ENCODE data around the gene SNX6. TPM values are rescaled to one million over a fixed set of nuclear protein-coding genes. Genes with fewer than 3 reads are reported as not detected.
A peak's percentile ranks its signal among the peaks of the same experiment; 100 is the strongest.
"Not testable (repeated sequence)": the region's sequence is repeated elsewhere in the genome, so short reads cannot be mapped to it uniquely, and the experiment has no call there.

SNX6 gene
- total RNA-seq, 1 experiment from 2014 or later: 141 TPM

- DNase-seq (ENCODE audit: low read depth): not testable (repeated sequence)
Observed at GRCh38 chr14:34634360-34634771, 4.4 kb upstream of the SNX6 start.

DNA sequence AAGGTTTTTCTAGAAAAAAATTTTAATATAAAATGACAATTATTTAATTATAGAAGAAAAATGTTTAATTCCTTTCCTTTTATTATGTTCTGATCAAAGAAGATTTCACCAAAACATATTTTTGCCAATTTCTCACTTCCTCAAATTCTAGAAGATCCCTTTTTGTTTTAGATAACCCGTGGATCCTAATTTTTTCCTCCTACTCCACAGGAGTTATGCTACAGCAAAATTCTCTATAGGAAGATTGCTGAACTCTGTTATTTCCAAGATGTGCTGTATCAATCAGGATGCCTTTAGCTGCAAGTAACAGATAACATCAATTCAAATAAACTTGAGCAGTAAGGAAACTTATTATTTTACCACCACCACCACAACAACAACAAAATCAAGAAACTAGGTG, 3.8 kb upstream of the SNX6 start:
- no peak for DNase-seq (ENCODE audit: low read depth)

GRCh38 chr14:34632411-34632978, 2.5 kb upstream of the SNX6 start:
- no peak for DNase-seq (ENCODE audit: low read depth)

GRCh38 chr14:34629344-34629656, 648 bp downstream of the SNX6 start:
- DNase-seq (ENCODE audit: low read depth): no peak

DNA sequence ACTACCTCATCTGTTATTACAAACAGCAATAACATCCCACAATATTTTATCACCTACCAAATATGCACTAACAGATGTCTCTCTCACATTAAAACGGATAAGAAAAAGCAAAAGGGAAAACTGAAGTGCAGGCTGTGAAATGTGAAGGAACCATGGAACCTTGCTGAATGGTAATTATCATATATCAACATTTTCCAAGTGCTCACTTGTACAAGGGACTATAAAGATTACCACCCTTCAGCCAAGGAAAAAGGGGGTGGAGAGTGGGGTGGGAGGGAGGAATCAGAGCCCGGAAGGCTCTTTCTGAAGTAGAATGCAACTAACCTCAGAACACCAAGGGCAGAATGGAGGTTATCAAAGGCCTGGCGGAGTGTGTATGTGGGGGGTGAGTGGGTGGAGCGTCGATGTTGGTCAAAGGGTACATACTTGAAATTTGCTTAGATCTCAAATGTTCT, 1.2 kb downstream of the SNX6 start:
- peak; percentile 36 for DNase-seq (ENCODE audit: low read depth)

DNA sequence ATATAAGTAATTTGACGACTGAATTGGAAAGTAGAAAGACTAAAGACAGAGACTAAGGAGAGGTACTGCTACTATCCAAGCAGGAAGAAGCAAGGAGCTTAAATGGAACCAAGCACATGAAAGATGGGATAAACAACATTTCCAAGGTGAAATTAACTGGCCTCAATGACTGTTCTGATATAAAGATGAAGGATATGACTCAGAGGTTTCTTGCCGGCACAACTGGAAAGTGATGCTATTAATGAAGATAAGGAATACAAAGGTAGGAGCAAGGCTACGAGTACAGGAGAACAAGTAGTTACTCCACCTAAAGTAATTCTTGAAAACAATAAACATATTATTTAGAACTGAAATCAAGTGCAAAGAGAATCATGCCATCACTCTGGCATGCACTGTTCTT, 6.4 kb downstream of the SNX6 start:
- DNase-seq (ENCODE audit: low read depth): no peak

GRCh38 chr14:34620839-34621238, 9.1 kb downstream of the SNX6 start:
- no peak for DNase-seq (ENCODE audit: low read depth)

GRCh38 chr14:34620115-34620514, 9.8 kb downstream of the SNX6 start:
- DNase-seq (ENCODE audit: low read depth): no peak

DNA sequence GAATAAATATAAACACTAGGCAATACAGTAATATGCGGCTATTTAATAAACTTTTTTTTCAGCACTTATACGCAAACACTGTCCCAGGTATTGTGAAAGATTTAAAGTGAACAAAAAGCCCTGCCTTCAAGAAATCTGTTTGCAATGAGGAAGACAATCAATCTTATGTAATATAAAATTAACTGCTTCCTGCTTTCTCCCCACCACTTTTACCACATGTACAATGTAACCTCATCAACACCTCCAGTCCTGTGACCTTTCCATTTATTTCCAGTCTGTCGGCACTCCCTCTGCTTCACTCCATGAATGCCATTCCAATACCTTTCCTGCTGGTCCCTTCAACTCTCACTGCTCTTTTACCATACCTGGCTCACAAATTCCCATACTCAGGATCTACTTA, 10.5 kb downstream of the SNX6 start:
- no peak for DNase-seq (ENCODE audit: low read depth)

GRCh38 chr14:34616360-34616759, 13.6 kb downstream of the SNX6 start:
- DNase-seq (ENCODE audit: low read depth): no peak

GRCh38 chr14:34615507-34615906, 14.4 kb downstream of the SNX6 start:
- no peak for DNase-seq (ENCODE audit: low read depth)

DNA sequence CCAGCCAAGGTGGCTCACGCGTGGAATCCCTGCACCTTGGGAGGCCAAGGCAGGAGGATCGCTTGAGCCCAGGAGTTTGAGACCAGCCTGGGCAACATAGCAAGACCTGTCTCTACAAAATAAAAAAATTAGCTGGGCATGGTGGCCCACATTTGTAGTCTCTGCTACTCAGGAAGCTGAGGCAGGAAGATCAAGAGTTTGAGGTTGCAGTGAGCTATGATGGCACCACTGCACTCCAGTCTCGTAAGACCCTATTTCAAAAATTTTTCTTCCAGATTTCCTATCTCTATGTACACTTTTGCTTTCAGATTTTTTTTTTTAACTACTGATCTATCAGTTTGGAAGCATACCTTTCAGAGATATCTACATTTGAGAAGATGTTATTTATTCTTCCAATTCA, 15.3 kb downstream of the SNX6 start:
- no peak for DNase-seq (ENCODE audit: low read depth)

DNA sequence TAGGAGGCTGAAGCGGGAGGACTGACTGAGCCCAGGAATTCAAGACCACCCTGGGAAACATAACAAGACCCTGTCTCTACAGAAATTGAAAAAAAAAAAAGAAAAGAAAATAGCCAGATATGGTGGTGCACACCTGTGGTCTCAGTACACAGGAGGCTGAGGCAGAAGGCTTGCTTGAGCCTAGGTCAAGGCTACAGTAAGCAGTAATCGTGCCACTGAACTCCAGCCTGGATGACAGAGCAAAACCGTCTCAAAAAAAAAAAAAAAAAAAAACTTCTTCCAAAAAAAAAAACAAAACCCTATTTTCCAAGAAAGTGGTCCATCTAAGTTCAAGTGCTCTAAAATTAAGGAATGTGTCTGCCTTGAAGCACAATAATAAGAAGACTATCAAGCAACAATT, 19.8 kb downstream of the SNX6 start:
- DNase-seq (ENCODE audit: low read depth): no peak

DNA sequence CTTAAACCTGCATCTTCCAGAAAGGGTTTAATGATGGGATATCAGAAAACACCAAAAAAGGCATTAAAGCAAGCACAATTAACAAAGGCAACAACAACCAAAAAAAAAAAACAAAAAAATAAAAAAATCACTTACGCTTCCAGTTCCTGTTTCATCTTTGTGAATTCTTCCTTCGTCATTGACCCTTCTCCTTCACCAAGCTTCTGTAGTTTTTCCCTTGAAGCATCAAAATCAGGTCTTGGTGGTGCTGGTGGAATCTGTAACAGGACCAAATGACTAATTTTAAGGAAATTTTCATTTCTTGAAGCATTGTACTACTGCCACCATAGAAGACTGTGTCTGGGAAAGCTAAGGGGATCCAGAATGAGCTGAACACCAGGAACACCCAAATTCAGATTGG, 24.5 kb downstream of the SNX6 start:
- DNase-seq (ENCODE audit: low read depth): no peak

DNA sequence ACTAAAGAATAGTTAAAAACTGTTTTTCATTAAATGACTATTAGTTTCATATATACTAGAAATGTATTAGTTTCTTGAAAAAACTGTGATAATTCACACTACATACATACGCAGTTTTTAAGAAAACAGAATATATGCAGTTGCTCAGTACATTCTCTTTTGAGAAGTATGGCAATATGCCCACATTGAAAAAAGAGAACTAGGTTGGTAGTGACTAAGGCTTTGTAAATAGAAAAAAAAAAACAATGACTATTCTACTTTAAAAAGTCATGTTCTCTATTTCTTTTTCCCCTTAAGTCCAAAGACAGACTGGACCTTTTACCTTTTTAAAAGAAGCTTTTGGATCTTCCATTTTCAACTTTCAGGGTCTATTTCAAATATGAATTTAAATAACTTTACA, 25.0 kb downstream of the SNX6 start:
- DNase-seq (ENCODE audit: low read depth): no peak

- DNase-seq (ENCODE audit: low read depth): no peak
Observed at GRCh38 chr14:34596891-34597290, 33.1 kb downstream of the SNX6 start.

DNA sequence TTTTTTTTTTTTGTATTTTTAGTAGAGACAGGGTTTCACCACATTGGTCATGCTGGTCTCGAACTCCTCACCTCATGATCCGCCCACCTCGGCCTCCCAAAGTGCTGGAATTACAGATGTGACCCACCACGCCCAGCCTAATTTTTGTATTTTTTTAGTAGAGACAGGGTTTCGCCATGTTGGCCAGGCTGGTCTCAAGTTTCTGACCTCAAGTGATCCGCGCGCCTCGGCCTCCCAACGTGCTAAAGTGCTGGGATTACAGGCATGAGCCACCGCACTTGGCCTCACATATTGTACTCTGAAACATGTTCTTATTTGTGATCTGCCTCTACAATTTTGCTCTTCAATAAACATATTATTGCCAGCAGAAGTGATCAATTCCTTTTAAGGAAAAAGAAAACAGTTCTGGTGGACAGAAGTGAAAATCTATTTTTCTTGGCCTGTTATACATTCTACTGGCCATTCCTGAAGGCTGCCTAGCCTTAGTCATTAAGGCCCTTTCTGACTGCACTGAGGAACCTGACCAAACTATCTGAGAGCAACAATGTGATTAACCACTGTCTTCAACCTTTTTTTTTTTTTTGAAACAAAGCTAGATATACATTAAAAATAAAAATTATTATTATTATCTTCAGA, 36.1 kb downstream of the SNX6 start:
- no peak for DNase-seq (ENCODE audit: low read depth)

GRCh38 chr14:34592623-34593022, 37.3 kb downstream of the SNX6 start:
- DNase-seq (ENCODE audit: low read depth): no peak

- no peak for DNase-seq (ENCODE audit: low read depth)
Observed at GRCh38 chr14:34583525-34583924, 46.4 kb downstream of the SNX6 start.

GRCh38 chr14:34582117-34582680, 47.7 kb downstream of the SNX6 start:
- no peak for DNase-seq (ENCODE audit: low read depth)

DNA sequence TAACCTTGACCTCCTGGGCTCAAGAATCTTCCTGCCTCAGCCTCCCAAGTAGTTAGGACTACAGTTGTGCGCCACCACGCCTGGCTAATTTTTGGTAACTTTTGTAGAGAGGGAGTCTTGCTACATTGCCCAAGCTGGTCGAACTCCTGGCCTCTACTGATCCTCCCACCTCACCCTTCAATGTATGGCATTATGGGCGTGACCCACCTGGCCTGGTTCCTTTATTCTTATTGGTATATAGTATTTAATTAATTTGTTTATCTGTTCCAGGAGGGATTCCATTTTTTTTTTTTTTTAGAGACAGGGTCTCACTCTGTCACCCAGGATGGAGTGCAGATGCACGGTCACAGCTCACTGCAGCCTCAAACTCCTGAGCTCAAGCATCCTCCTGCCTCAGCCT, 49.6 kb downstream of the SNX6 start:
- no peak for DNase-seq (ENCODE audit: low read depth)

DNA sequence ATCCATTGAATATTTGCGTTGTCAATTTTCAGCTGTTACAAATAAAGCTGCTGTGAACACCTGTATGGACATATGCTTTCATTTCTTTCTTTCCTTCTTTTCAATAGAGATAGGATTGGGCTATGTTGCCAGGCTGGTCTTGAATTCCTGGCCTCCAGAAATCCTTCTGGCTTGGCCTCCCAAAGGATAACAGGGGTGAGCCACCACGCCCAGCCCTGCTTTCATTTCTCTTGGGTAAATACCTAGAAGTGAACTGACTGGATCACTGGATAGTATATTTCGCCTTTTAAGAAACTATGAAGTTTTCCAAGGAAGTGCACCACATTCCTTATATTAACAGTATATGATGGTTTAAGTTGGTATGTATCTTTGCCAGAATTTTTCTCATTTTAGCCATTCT, 58.2 kb downstream of the SNX6 start:
- no peak for DNase-seq (ENCODE audit: low read depth)

DNA sequence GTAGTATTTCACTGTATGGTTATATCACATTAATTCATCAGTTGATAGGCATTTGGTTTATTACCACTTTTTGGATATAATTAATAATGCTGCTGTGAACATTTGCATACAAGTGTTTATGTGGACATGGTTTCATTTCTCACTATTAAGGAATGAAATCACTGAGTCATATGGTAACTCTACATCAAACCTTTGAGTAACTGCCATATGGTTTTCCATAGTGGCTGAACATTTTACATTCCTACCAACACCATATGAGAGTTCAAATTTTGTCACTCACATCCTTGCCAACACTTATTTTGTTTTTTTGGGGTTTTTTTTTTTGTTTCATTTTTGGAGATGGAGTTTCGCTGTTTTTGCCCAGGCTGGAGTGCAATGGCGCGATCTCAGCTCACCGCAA, 60.2 kb downstream of the SNX6 start:
- no peak for DNase-seq (ENCODE audit: low read depth)

DNA sequence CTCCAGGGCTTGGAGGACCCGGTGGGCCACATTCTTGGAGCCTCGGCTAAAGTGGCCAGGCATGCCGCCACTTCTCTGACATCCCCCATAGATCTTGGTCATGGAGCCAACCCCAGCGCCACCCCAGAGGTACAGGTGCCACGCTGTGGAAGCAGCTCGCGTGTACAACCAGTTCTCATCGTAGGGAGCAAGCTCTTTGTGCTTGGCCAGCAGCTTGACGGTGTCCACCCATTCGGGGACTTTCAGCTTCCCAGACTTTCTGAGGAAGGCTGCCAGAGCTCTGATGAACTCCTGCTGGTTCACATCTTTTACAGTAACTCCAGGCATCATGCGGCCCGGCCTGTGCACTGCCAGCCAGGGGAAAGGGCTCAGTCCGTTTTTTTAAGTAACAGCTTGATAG, 61.1 kb downstream of the SNX6 start:
- DNase-seq (ENCODE audit: low read depth): no peak

Data from RPMI7951 (cell line).